Heart left ventricle (tissue), 16 donors: ENCODE results near the gene NHSL2. TPM values are rescaled to one million over a fixed set of nuclear protein-coding genes. Genes with fewer than 3 reads are reported as not detected.
A peak's percentile ranks its signal among the peaks of the same experiment; 100 is the strongest.

Source experiments
- ATAC-seq, 4 donors: fragments of 200-7000 bp; cut with Tn5 transposase; one replicate each; pipeline ENCODE4 v1.9.1; 2020 to 2022; ENCODE audit warnings: moderate library complexity in 4 of 4, mild to moderate bottlenecking in 3 of 4, moderate number of reproducible peaks in 1 of 4
- DNase-seq, 5 donors: peaks; one replicate each; pipeline ENCODE4 v3.0.0-alpha.2; 2020
- H3K27ac ChIP-seq, 12 donors: fragments of 200-600 bp; sonication (generic) in 4 of 12; one replicate each; pipeline versions ENCODE4 v1.5.0 to v1.8.0; 2016 to 2022; ENCODE audit warnings: mild to moderate bottlenecking in 2 of 12
- H3K27me3 ChIP-seq, 9 donors: fragments of 200-600 bp; sonication (generic) in 2 of 9; one replicate each; pipeline versions ENCODE4 v1.5.1 to v1.8.0; 2016 to 2022; ENCODE audit warnings: mild to moderate bottlenecking in 3 of 9
- H3K36me3 ChIP-seq, 9 donors: fragments of 200-600 bp; sonication (generic) in 2 of 9; one replicate each; pipeline versions ENCODE4 v1.5.0 to v1.8.0; 2018 to 2022; ENCODE audit warnings: mild to moderate bottlenecking in 2 of 9
- H3K4me1 ChIP-seq, 12 donors: fragments of 200-600 bp; sonication (generic) in 4 of 12; one replicate each; pipeline versions ENCODE4 v1.5.0 to v1.8.0; 2016 to 2022; ENCODE audit warnings: mild to moderate bottlenecking in 3 of 12
- H3K4me3 ChIP-seq, 12 donors: fragments of 200-600 bp; sonication (generic) in 4 of 12; one replicate each; pipeline versions ENCODE4 v1.5.0 to v1.8.0; 2017 to 2022; ENCODE audit warnings: mild to moderate bottlenecking in 9 of 12, moderate library complexity in 4 of 12
- H3K9me3 ChIP-seq, 12 donors: fragments of 200-600 bp; sonication (generic) in 4 of 12; one replicate each; pipeline versions ENCODE4 v1.5.0 to v1.8.0; 2016 to 2022; ENCODE audit warnings: mild to moderate bottlenecking in 1 of 12
- CTCF ChIP-seq, 12 donors: fragments of 200-600 bp; sonication (generic) in 4 of 12; IDR thresholded peaks; one replicate each; pipeline versions ENCODE4 v1.5.0 to v1.8.0; 2018 to 2022; ENCODE audit warnings: antibody characterized with exemption in 12 of 12, mild to moderate bottlenecking in 5 of 12
- POLR2A ChIP-seq, 2 donors: fragments of 450-650 bp; IDR thresholded peaks; one replicate each; pipeline ENCODE4 v1.6.1; 2017; ENCODE audit warnings: antibody characterized with exemption in 2 of 2, mild to moderate bottlenecking in 2 of 2, moderate library complexity in 2 of 2
- WGBS, 4 donors: extraction: QIAGEN DNeasy Blood & Tissue Kit in 2 of 4; methylation state at CpG; one replicate each; pipeline versions ENCODE4 v1.1.5 to v1.1.7; 2013 to 2018; 5-methylcytosine and 5-hydroxymethylcytosine counted together
- intact Hi-C, 10 donors: fragments of 100-400 bp; cut with DNase I; formaldehyde crosslinking; loops; one replicate each; pipeline versions ENCODE4 v1.11.1 to v1.14.2; 2022
- polyA plus RNA-seq, 2 donors: library from polyadenylated mRNA; stranded (reverse); fragments of 200-250 nt; gene quantifications; one replicate each; pipeline ENCODE4 v1.2.3, GENCODE V29; 2013
- total RNA-seq, 9 donors: library from RNA; depleted of rRNA in 2 of 9; stranded (reverse); fragments of >200 nt in 2 of 9; fragmentation: NEBNext Ultra II Directional in 3 of 9; extraction: Animal tissue kit (Norgen Biotek cat#: 25700) in 3 of 9; gene quantifications; one replicate each; pipeline versions ENCODE4 v1.1.0 to v1.2.4, GENCODE V29; 2016 to 2023
- donor health status: ischemic (EF 13 %, LVEDD 7.1; RV severe dilation, severe dysfunction).
- donor health status: healthy with polysubstance abuse.
- donor health status: DM: no; HTN: yes; CAD: no.
- donor health status: DM: no; HTN: no; CAD: no.
- donor health status: ischemic (EF 25% LVEDD 6.9; RV normal size, moderate dysfunction).
- donor health status: ischemic (EF 25% LVEDD 5.7; RV mildly dilated, moderate dysfunction).
- donor health status: healthy.
- donor health status: DM: yes; HTN: yes; CAD: no.
- donor health status: ischemic (EF 35%, LVEDD 5.7; RV mildly dilated, moderate dysfunction).
- donor health status: nonischemic (EF 11% LVEDD 7.7; RV severe dilation, severe dysfunction).
- donor health status: DM: yes; HTN: yes; CAD: no.
- donor health status: PGD.
- donor health status: ischemic (EF 29% LVEDD 5.4; RV normal size, mild dysfunction).
- donor health status: nonischemic (EF 23%, LVEDD 6.1; RV moderate dilation, normal function).

NHSL2 gene
- total and polyA plus RNA-seq, 11 donors: 1.8 to 14.0 (median 5.8) TPM

GRCh38 chrX:72129661-72130060, 219.0 kb downstream of the NHSL2 start:
- Histone ChIP-seq H3K9me3 (no peaks in the 10 kb centered on the region), H3K27me3 (peaks cover 0 to 47% (median 0%) of the 10 kb centered on the region in 9 donors), H3K36me3 (peaks cover 0 to 5% (median 0%) of the 10 kb centered on the region in 9 donors), H3K4me3 (no peak overlapping the region), H3K4me1 (peaks cover 0 to 63% (median 16%) of the 10 kb centered on the region in 12 donors), H3K27ac (no peak overlapping the region)
- 87 to 97% (median 94%) methylated on average over 16 of the region's 16 CpGs for WGBS, 4 donors
- intact Hi-C loops: loop anchor here in 7 of 10 donors (5.0 to 10.0 kb wide), 7 partner anchors 47 to 217 kb away; partner anchors contain the start of gene NHSL2 (in 2 of the 7)
- ATAC-seq (no peak), DNase-seq (no peak)
- TF ChIP-seq POLR2A (IDR thresholded peaks at IDR 0.05) (no peak), CTCF (IDR thresholded peaks at IDR 0.05) (no peak)

- peaks cover 0 to 57% (median 14%) of the 10 kb centered on the region in 12 donors for H3K4me1 ChIP-seq
Measured at GRCh38 chrX:72130156-72130761, 219.6 kb downstream of the NHSL2 start.

DNA sequence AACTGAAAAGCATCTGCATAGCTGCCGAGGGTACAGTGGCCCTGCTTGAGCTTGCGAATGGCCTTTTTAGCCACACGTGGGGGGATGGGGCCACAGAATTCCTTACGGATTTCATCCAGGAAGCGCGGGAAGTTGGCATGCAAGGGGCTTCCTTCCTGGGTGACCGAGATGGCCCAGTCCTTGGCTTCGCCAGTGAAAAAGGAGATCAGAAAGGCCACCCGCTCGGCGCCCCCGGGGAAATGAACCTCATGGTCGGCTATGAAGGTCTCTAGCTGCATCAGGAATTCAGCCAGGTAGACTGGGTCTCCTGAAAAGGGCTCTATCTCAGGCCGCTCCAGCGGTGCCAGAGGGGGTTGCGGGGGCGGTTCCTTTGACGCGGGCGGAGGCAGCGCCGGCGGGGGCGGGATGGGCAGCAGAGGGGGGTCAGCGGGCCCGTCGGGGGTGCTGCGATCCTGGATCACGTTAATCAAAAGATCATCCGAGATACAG, 220.2 kb downstream of the NHSL2 start:
- WGBS, 4 donors: 25 to 59% (median 43%) methylated on average over 13 to 30 of the region's 30 CpGs
- Histone ChIP-seq H3K27me3 (peaks cover 0 to 38% (median 0%) of the 10 kb centered on the region in 9 donors), H3K4me3 (peak overlapping the region; percentile 15 to 62 (median 54)), H3K27ac (peak overlapping the region in 7 of 12 donors; percentile 14 to 79 (median 61)), H3K9me3 (no peaks in the 10 kb centered on the region), H3K4me1 (peaks cover 0 to 52% (median 10%) of the 10 kb centered on the region in 12 donors), H3K36me3 (peaks cover 0 to 5% (median 0%) of the 10 kb centered on the region in 9 donors)
- no peak for ATAC-seq
- TF ChIP-seq CTCF (IDR thresholded peaks at IDR 0.05): no peak
- TF ChIP-seq POLR2A (IDR thresholded peaks at IDR 0.05): no peak
- peak in 1 of 5 donors; percentile 11 for DNase-seq
- intact Hi-C loops: no loop called here

More at GRCh38 chrX:72130156-72130761, 219.6 kb downstream of the NHSL2 start:
- no peak for TF ChIP-seq POLR2A (IDR thresholded peaks at IDR 0.05)
- Histone ChIP-seq H3K27ac (peak overlapping the region in 1 of 12 donors; percentile 79), H3K9me3 (no peaks in the 10 kb centered on the region), H3K4me3 (peak overlapping the region in 1 of 12 donors; percentile 57), H3K27me3 (peaks cover 0 to 43% (median 0%) of the 10 kb centered on the region in 9 donors), H3K36me3 (peaks cover 0 to 5% (median 0%) of the 10 kb centered on the region in 9 donors)
- 84 to 92% (median 87%) methylated on average over 12 of the region's 12 CpGs for WGBS, 4 donors
- no peak for DNase-seq
- ATAC-seq: no peak
- intact Hi-C loops: no loop called here

- Histone ChIP-seq H3K27me3 (peaks cover 0 to 38% (median 0%) of the 10 kb centered on the region in 9 donors), H3K36me3 (peaks cover 0 to 5% (median 0%) of the 10 kb centered on the region in 9 donors), H3K27ac (peak within 1 kb of the TSS in 9 of 12 donors; percentile 14 to 79 (median 61)), H3K4me3 (peak within 1 kb of the TSS; percentile 15 to 62 (median 54)), H3K4me1 (peaks cover 0 to 44% (median 5%) of the 10 kb centered on the region in 12 donors), H3K9me3 (no peaks in the 10 kb centered on the region)
- peak; percentile 84 to 92 (median 88) for DNase-seq
- WGBS, 4 donors: 1 to 35% (median 16%) methylated on average over 56 to 106 of the region's 106 CpGs
- peak; percentile 79 to 96 (median 94) for ATAC-seq
- TF ChIP-seq POLR2A (IDR thresholded peaks at IDR 0.05) (peak in 1 of 2 donors; percentile 34), CTCF (IDR thresholded peaks at IDR 0.05) (peak in 3 of 12 donors; percentile 11 to 33 (median 26))
- intact Hi-C loops: loop anchor here in 1 of 10 donors (2.0 kb wide), 1 partner anchor 49 kb away; the partner anchor contains the start of gene PIN4
Measured at GRCh38 chrX:72131317-72132294, 221.0 kb downstream of the NHSL2 start, which contains the start of gene RTL5. Gene RTL5 (minus strand): TSS chrX:72131915.
